Esophagus squamous epithelium (tissue), 4 donors: ENCODE data around the gene CD83.

ENCODE experiments used
- POLR2A ChIP-seq, 4 donors: fragments of 450-650 bp; IDR thresholded peaks; one replicate each; pipeline ENCODE4 v1.6.1; 2017; ENCODE audit warnings: antibody characterized with exemption in 4 of 4, mild to moderate bottlenecking in 4 of 4, moderate library complexity in 3 of 4
- TF ChIP-seq, protein P1 (sequence below), 6 experiments: fragments of 450-650 bp in 4 of 6; fragments of 200-600 bp in 2 of 6; sonication (generic) in 2 of 6; IDR thresholded peaks; one replicate each; pipeline ENCODE4 v1.5.1; 2016 to 2019; ENCODE audit warnings: antibody characterized with exemption in 6 of 6, mild to moderate bottlenecking in 4 of 6, moderate library complexity in 4 of 6

DNA sequence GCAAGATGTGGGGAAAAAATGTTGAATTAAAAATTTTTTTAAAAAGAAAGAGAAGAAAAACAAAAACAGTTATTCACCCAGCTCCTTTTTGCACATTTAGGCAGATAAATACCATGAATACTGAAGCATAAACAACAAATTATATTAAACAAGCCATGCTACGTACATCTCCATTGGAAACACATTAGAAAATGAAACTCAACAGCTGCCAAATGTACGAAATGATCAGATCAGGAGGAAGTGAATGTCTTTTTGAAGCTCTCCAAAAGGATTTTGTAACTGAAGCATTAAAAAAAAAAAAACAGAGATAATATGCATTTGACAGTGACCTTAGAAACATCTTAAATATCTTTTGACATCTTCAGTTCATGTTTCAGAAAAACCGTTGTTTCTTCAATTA lies 56.7 kb downstream of the CD83 start:
- no peak for TF ChIP-seq POLR2A (IDR thresholded peaks at IDR 0.05)
- TF ChIP-seq, protein P1, sequence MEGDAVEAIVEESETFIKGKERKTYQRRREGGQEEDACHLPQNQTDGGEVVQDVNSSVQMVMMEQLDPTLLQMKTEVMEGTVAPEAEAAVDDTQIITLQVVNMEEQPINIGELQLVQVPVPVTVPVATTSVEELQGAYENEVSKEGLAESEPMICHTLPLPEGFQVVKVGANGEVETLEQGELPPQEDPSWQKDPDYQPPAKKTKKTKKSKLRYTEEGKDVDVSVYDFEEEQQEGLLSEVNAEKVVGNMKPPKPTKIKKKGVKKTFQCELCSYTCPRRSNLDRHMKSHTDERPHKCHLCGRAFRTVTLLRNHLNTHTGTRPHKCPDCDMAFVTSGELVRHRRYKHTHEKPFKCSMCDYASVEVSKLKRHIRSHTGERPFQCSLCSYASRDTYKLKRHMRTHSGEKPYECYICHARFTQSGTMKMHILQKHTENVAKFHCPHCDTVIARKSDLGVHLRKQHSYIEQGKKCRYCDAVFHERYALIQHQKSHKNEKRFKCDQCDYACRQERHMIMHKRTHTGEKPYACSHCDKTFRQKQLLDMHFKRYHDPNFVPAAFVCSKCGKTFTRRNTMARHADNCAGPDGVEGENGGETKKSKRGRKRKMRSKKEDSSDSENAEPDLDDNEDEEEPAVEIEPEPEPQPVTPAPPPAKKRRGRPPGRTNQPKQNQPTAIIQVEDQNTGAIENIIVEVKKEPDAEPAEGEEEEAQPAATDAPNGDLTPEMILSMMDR (IDR thresholded peaks at IDR 0.05), result no peak
